RWPE1 (cell line): Measurements from ENCODE around the gene GDPGP1.
"Not testable (repeated sequence)": the region's sequence is repeated elsewhere in the genome, so short reads cannot be mapped to it uniquely, and the experiment has no call there.

Experiments
- CTCF ChIA-PET: fragments of 350-600 bp; sonication (Branson Sonifier 250); formaldehyde crosslinking; extraction: SDS; loops from one replicate; lab custom pipeline; 2021; lab: Yijun Ruan, JAX
- POLR2A ChIA-PET: fragments of 400-600 bp; formaldehyde crosslinking; extraction: SDS; loops from one replicate; lab custom pipeline; 2020; ENCODE audit warnings: antibody characterized with exemption; ENCODE audit not compliant: low non-redundant PET; lab: Yijun Ruan, JAX
- DNase-seq: peaks from one replicate; pipeline ENCODE4 v3.0.0; 2012; ENCODE audit warnings: low spot score
- H3K27ac ChIP-seq: fragments of 450-650 bp; 2 replicates; pipeline ENCODE4 v1.5.1; 2017
- CTCF ChIP-seq: fragments of 450-650 bp; conservative IDR thresholded peaks from 2 replicates; pipeline ENCODE4 v1.5.1; 2017; ENCODE audit warnings: low read depth, mild to moderate bottlenecking

Gene GDPGP1

GRCh38 chr15:90286678-90287077 is 52.7 kb downstream of the GDPGP1 start:
- ChIA-PET CTCF (interaction anchor here (0.6 to 1.3 kb wide), 8 partner anchors 16 to 738 kb away, joined by 3 to 8 read pairs (median 4); partner anchors contain the start of gene CIB1), POLR2A (no interaction called here)
- peak; percentile 81 for TF ChIP-seq CTCF
- no peak overlapping the region for H3K27ac ChIP-seq
- peak; percentile 53 for DNase-seq

- TF ChIP-seq CTCF, result no peak
- DNase-seq, result no peak
- no peak overlapping the region; the same call in 1 of the 2 replicates for H3K27ac ChIP-seq
- ChIA-PET CTCF (interaction anchor here (0.6 to 1.3 kb wide), 6 partner anchors 17 to 450 kb away, joined by 3 to 8 read pairs (median 4); partner anchors contain the start of gene CIB1), POLR2A (no interaction called here)
Measured at GRCh38 chr15:90287101-90287500, 53.1 kb downstream of the GDPGP1 start.

GRCh38 chr15:90287946-90288345 is 53.9 kb downstream of the GDPGP1 start:
- CTCF ChIA-PET, result interaction anchor here (0.5 to 0.6 kb wide), 2 partner anchors 12 to 497 kb away, joined by 3 read pairs; no protein-coding TSS in a partner anchor
- no peak for TF ChIP-seq CTCF
- no peak for DNase-seq
- no peak overlapping the region for H3K27ac ChIP-seq
- POLR2A ChIA-PET, result no interaction called here

- DNase-seq, result peak; percentile 56
- POLR2A ChIA-PET, result interaction anchor here (0.6 kb wide), 1 partner anchor 234 kb away, joined by 6 read pairs; no protein-coding TSS in a partner anchor
- TF ChIP-seq CTCF, result no peak
- CTCF ChIA-PET, result interaction anchor here (0.7 to 1.5 kb wide), 2 partner anchors 13 to 135 kb away, joined by 3 to 8 read pairs; no protein-coding TSS in a partner anchor
- H3K27ac ChIP-seq, result no peak overlapping the region
Measured at GRCh38 chr15:90291679-90292356, 57.8 kb downstream of the GDPGP1 start.

GRCh38 chr15:90293040-90293810 is 59.2 kb downstream of the GDPGP1 start:
- peak; percentile 98 for TF ChIP-seq CTCF
- H3K27ac ChIP-seq, result not testable (repeated sequence)
- ChIA-PET CTCF (interaction anchor here (0.5 to 1.9 kb wide), 31 partner anchors 10 to 593 kb away, joined by 3 to 16 read pairs (median 4); partner anchors contain the start of genes IQGAP1 and TTLL13), POLR2A (interaction anchor here (0.6 kb wide), 1 partner anchor 16 kb away, joined by 3 read pairs; no protein-coding TSS in a partner anchor)
- peak; percentile 63 for DNase-seq

GRCh38 chr15:90294159-90294558 is 60.1 kb downstream of the GDPGP1 start:
- POLR2A ChIA-PET, result no interaction called here
- H3K27ac ChIP-seq, result no peak overlapping the region
- CTCF ChIA-PET, result interaction anchor here (0.9 to 1.9 kb wide), 11 partner anchors 9 to 592 kb away, joined by 4 to 16 read pairs (median 7); partner anchors contain the start of gene TTLL13
- no peak for TF ChIP-seq CTCF
- no peak for DNase-seq
